ENCODE results near the gene CD300LD.

- no peak for TF ChIP-seq ESRRA (IDR thresholded peaks at IDR 0.05; ENCODE audit: borderline replicate concordance, low read length)
- no peak for TF ChIP-seq CTCF (IDR thresholded peaks at IDR 0.05)
- no peak for TF ChIP-seq RNF2 (IDR thresholded peaks at IDR 0.05; ENCODE audit: borderline replicate concordance, low read depth)
- no peak for TF ChIP-seq POLR2A (IDR thresholded peaks at IDR 0.05; ENCODE audit: low read length)
- no peak for TF ChIP-seq REST (IDR thresholded peaks at IDR 0.05)
- no peak for TF ChIP-seq RAD21 (conservative IDR thresholded peaks at IDR 0.05 in 1 of 2, IDR thresholded peaks at IDR 0.05 in 1 of 2)
These were observed 15.1 kb upstream of the CD300LD start for GRCh38 chr17:74607221-74607620.

Measured in A549 (cell line).